Lung (tissue), 12 donors: ENCODE measurements around the gene UVSSA. TPM values are rescaled to one million over a fixed set of nuclear protein-coding genes. Genes with fewer than 3 reads are reported as not detected.

Source experiments
- ATAC-seq: fragments of 200-7000 bp; cut with Tn5 transposase; one replicate; pipeline ENCODE4 v1.9.1; 2020; ENCODE audit warnings: moderate number of reproducible peaks; ENCODE audit not compliant: insufficient read depth, low FRiP score
- DNase-seq, 3 donors: peaks; one replicate each; pipeline ENCODE4 v3.0.0-alpha.2; 2013 to 2017
- H3K27ac ChIP-seq, 2 donors: one replicate each; pipeline ENCODE4 v1.5.1; 2013; ENCODE audit warnings: mild to moderate bottlenecking in 2 of 2, moderate library complexity in 2 of 2, control low read depth in 1 of 2, inconsistent platforms in 1 of 2, low read depth in 1 of 2, low read length in 1 of 2
- H3K27me3 ChIP-seq, 3 donors: one replicate each; pipeline ENCODE4 v1.5.1; 2013; ENCODE audit warnings: low read length in 2 of 3; ENCODE audit not compliant: control insufficient read depth in 3 of 3, insufficient read depth in 3 of 3
- H3K36me3 ChIP-seq, 4 donors: one replicate each; pipeline ENCODE4 v1.5.1; 2013; ENCODE audit warnings: low read length in 4 of 4, mild to moderate bottlenecking in 1 of 4, moderate library complexity in 1 of 4; ENCODE audit not compliant: control insufficient read depth in 4 of 4, insufficient read depth in 4 of 4
- H3K4me1 ChIP-seq, 5 donors: one replicate each; pipeline ENCODE4 v1.5.1; 2013; ENCODE audit warnings: low read length in 5 of 5, mild to moderate bottlenecking in 2 of 5, moderate library complexity in 1 of 5; ENCODE audit not compliant: control insufficient read depth in 5 of 5, insufficient read depth in 5 of 5
- H3K4me3 ChIP-seq: one replicate; pipeline ENCODE4 v1.5.1; 2013; ENCODE audit warnings: mild to moderate bottlenecking, control low read depth, moderate library complexity
- H3K9ac ChIP-seq, 2 donors: one replicate each; pipeline ENCODE4 v1.5.1; 2013; ENCODE audit warnings: low read length in 2 of 2, control low read depth in 1 of 2; ENCODE audit not compliant: insufficient read depth in 1 of 2
- H3K9me3 ChIP-seq, 4 donors: one replicate each; pipeline ENCODE4 v1.5.1; 2013; ENCODE audit warnings: low read length in 3 of 4, mild to moderate bottlenecking in 1 of 4, moderate library complexity in 1 of 4; ENCODE audit not compliant: control insufficient read depth in 4 of 4, insufficient read depth in 3 of 4
- WGBS, 2 donors: extraction: QIAGEN DNeasy Blood & Tissue Kit; methylation state at CpG; one replicate each; pipeline ENCODE4 v1.1.7; 2013; 5-methylcytosine and 5-hydroxymethylcytosine counted together
- polyA plus RNA-seq, 2 donors: library from polyadenylated mRNA; stranded (reverse); fragments of 200-250 nt; gene quantifications; one replicate each; pipeline ENCODE4 v1.2.1, GENCODE V29; 2013
- total RNA-seq, 2 donors: library from RNA; depleted of rRNA in 1 of 2; stranded (reverse); fragments of >200 nt in 1 of 2; gene quantifications; one replicate each; pipeline ENCODE4 v1.2.1, GENCODE V29; 2014 to 2021
- TF ChIP-seq, protein P1 (sequence below): IDR thresholded peaks from 2 replicates; pipeline ENCODE4 v1.5.1; 2012; ENCODE audit warnings: mild to moderate bottlenecking; ENCODE audit errors: control extremely low read depth, extremely low read depth
- donor health status: control.
- donor health status: control.
- donor health status: Bipolar disorder and iron deficiency.
- donor health status: healthy.
- donor health status: DM: yes; HTN: yes; CAD: no.

Gene UVSSA
- total and polyA plus RNA-seq, 4 donors: 9.8 to 50.9 (median 17.7) TPM

DNA sequence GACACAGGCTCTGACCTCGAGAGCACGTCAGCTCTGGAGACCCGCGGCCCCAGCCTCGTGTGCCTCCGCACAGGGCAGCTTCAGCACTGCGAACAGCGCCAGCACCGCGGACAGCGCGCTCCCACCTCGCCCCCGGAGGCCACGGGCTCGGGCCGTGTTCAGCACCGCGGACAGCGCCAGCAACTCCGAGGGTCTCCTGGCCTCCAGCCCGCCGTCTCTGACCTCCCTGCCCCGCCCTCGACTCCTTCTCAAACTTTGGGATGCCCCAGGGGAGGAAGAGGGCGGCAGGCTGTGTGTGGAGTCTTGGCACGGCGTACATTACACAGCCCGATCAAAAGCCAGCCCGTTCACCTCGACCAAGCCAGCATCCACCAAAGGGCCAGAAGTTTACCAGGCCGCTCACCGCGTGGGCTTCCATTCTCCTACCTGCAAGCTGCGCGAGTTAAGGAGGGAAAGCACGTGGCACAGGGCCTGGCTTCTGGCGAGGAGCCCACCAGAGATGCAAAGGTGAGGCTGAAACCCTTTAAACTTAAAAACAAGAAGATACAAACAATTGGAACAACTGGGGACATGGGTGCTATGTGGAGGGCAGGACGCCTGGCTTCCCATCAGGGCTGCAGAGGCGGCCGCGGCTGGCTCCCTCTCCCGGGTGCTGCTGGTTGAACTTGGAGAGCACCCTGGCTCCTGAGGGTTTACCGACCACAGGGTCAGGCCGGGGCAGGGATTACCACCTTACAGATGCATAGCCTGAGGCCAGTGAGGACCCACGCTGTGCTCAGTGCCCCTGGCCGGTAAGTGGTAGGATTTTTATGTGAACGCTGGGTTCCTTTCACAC lies 63.7 kb downstream of the UVSSA start:
- Histone ChIP-seq H3K9me3 (peaks cover 0 to 20% (median 0%) of the 10 kb centered on the region in 4 donors), H3K9ac (no peak overlapping the region), H3K4me1 (peaks cover 0 to 8% (median 0%) of the 10 kb centered on the region in 5 donors), H3K36me3 (no peaks in the 10 kb centered on the region), H3K27ac (no peak overlapping the region), H3K4me3 (no peak overlapping the region), H3K27me3 (peaks cover 19 to 66% (median 41%) of the 10 kb centered on the region in 3 donors)
- ATAC-seq (no peak), DNase-seq (peak; percentile 83 to 88 (median 87))
- 20 to 24% methylated on average over 48 of the region's 48 CpGs for WGBS, 2 donors
- TF ChIP-seq, protein P1, sequence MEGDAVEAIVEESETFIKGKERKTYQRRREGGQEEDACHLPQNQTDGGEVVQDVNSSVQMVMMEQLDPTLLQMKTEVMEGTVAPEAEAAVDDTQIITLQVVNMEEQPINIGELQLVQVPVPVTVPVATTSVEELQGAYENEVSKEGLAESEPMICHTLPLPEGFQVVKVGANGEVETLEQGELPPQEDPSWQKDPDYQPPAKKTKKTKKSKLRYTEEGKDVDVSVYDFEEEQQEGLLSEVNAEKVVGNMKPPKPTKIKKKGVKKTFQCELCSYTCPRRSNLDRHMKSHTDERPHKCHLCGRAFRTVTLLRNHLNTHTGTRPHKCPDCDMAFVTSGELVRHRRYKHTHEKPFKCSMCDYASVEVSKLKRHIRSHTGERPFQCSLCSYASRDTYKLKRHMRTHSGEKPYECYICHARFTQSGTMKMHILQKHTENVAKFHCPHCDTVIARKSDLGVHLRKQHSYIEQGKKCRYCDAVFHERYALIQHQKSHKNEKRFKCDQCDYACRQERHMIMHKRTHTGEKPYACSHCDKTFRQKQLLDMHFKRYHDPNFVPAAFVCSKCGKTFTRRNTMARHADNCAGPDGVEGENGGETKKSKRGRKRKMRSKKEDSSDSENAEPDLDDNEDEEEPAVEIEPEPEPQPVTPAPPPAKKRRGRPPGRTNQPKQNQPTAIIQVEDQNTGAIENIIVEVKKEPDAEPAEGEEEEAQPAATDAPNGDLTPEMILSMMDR: no peak

DNA sequence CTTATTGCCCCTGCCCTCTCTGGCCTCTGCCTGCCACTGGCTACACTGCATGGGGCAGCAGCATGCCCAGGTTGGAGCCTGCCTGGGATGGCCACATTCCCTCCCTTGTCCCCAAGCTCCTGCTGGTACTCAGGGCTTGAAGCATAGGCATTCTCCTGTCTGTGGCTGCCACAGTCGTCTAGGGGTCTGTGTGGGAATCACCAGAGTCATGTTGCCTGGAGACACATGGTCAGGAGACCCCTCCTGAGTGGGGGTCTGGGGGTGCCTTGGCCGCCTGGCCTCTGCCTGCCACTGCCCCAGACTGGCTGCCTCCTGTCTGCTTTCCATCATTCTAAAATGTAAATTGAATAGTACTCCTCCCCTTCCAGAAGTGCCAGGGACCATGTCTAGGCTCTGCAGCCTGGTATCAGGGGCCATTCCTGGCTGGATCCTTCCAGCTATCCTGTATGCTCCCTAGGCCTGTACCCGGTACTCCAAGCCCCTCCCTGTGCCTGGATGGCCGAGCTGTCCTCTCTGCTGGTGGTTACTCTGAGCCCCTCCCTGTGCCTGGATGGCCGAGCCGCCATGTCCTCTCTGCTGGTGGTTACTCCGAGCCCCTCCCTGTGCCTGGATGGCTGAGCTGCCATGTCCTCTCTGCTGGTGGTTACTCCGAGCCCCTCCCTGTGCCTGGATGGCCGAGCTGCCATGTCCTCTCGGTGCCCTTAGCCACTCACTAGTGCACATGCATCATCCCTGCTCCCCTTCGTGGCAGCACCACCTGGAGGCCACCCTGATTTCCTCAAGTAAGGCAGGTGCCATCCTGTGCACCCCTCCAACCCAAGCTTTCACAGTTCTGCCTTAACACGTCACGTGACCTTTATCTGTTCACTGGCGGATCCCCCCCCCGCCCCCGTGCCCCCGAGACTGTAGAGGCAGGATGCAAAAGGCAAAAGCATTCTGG lies 64.7 kb downstream of the UVSSA start:
- peaks cover 10 to 75% (median 41%) of the 10 kb centered on the region in 3 donors for H3K27me3 ChIP-seq
- no peak for ATAC-seq
- H3K9me3 ChIP-seq: peaks cover 0 to 24% (median 0%) of the 10 kb centered on the region in 4 donors
- no peak for DNase-seq
- H3K4me3 ChIP-seq: no peak overlapping the region
- no peaks in the 10 kb centered on the region for H3K36me3 ChIP-seq
- TF ChIP-seq, protein P1: no peak
- no peak overlapping the region for H3K9ac ChIP-seq
- H3K4me1 ChIP-seq: peaks cover 0 to 5% (median 0%) of the 10 kb centered on the region in 5 donors
- 47 to 50% methylated on average over 17 of the region's 17 CpGs for WGBS, 2 donors
- H3K27ac ChIP-seq: no peak overlapping the region

DNA sequence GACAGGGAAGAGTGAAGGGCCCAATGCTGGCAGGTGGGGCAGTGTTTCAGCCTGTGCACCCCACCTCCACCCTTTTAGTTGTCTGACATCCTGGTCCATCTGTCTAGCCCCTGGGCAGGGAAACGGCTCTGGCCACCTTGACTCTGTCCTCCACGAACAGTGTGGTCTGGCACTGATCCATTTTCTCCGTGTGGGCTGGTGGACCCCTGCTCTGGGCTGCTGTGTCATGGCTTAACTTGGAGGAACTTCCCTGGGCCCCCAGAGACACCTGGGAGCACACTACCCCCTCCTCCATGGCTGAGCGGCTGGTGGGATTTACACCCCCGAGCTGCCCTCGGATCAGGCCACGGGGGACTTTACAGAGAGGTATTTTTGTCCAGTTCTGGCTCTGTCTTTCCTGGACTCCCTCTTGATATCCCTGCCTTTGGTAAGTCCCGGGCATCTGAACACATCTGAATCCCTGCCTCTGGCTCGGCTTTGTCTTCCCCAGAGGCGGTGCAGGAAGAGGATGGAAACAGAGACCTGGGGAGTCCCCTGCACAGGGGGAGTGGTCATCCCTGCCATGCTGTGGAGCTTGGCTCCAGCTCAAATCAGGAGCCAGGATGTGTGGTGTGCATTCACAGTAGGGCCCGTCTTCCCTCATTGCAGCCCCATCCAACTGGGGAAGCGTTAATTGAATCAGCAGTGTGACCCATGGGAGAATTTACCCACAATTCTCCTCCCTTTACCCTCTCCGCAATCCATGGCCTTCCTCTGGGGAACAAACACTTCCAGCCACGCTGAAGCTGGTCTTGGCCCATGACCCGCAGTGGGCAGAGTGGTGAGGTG lies 65.6 kb downstream of the UVSSA start:
- H3K4me3 ChIP-seq: no peak overlapping the region
- DNase-seq (no peak), ATAC-seq (no peak)
- TF ChIP-seq, protein P1: no peak
- no peak overlapping the region for H3K9ac ChIP-seq
- no peaks in the 10 kb centered on the region for H3K4me1 ChIP-seq
- H3K27me3 ChIP-seq: peaks cover under 1 to 79% (median 39%) of the 10 kb centered on the region in 3 donors
- H3K9me3 ChIP-seq: peaks cover 0 to 27% (median 0%) of the 10 kb centered on the region in 4 donors
- H3K36me3 ChIP-seq: no peaks in the 10 kb centered on the region
- WGBS, 2 donors: 55 to 71% methylated on average over 15 of the region's 15 CpGs
- H3K27ac ChIP-seq: no peak overlapping the region
